ENCODE results near the gene BBS5.
A peak's percentile ranks its signal among the peaks of the same experiment; 100 is the strongest.
"Not testable (repeated sequence)": the region's sequence is repeated elsewhere in the genome, so short reads cannot be mapped to it uniquely, and the experiment has no call there.

The BBS5 gene

DNA sequence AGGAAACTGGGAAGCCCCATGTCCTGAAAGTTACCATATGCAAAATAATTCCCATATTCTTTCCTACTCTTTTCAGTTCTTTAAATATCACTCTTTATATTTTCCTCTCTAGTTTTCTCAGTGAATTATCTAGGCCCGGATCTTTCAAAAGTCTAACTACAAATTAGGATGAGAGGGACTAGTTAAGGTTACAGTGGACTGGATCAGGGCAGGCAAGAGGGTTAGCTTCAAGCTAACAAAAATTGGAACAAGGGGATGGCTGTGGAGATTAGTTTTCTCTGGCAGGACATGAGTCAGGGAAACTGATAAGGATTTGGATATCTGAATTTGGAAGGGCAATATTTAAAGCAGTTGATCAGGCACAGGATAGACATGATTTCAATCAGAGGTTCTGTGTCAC, 30.4 kb upstream of the BBS5 start:
- Histone ChIP-seq H3K4me1 (ENCODE audit: insufficient read depth, low read length, severe bottlenecking) (no peaks in the 10 kb centered on the region), H3K27ac (ENCODE audit: low read depth, low read length, poor library complexity, severe bottlenecking) (no peak overlapping the region), H2AFZ (ENCODE audit: low read length) (no peak overlapping the region), H3K27me3 (ENCODE audit: insufficient read depth, low read length) (no peaks in the 10 kb centered on the region), H3K4me2 (ENCODE audit: low read length) (no peak overlapping the region), H3K4me3 (ENCODE audit: low read depth, low read length, poor library complexity, severe bottlenecking) (no peak overlapping the region), H4K20me1 (ENCODE audit: insufficient read depth, low read length) (no peaks in the 10 kb centered on the region), H3K79me2 (ENCODE audit: insufficient read depth, low read length) (no peaks in the 10 kb centered on the region), H3K36me3 (ENCODE audit: insufficient read depth, low read length) (no peaks in the 10 kb centered on the region), H3F3A (ENCODE audit: insufficient read depth, low read length) (no peaks in the 10 kb centered on the region), H3K9me3 (ENCODE audit: low read length) (0 out of 2 replicates have a peak, but pooled peaks cover 2% of the 10 kb centered on the region), H3K9ac (ENCODE audit: low read length) (no peak overlapping the region), H3K9me2 (ENCODE audit: low read depth, low read length) (no peaks in the 10 kb centered on the region)
- no peak for TF ChIP-seq CTCF (IDR thresholded peaks at IDR 0.05; ENCODE audit: low read length)
- no peak for TF ChIP-seq EZH2 (IDR thresholded peaks at IDR 0.05; ENCODE audit: borderline replicate concordance, low read length)

DNA sequence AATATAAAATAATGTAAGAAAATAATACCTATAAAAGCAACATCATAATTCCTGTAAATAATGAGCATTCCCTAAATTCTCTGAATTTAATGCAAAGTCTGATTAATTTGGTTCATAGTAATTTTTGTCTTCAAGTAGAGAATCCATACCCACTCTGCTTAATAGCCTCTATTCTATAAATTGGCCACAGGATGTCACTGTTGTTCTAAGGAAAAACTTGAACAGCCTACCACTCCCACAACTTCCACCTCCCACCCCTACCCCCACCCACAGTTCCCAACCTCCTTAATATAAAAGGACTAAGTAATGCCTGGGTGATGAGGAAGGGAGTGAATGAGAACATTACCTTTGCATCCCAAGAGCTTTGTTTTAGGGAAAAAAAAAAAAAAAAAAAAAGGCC, 27.2 kb upstream of the BBS5 start:
- Histone ChIP-seq H3K9me3 (ENCODE audit: low read length) (no peaks in the 10 kb centered on the region), H3K27me3 (ENCODE audit: insufficient read depth, low read length) (no peaks in the 10 kb centered on the region), H3K79me2 (ENCODE audit: insufficient read depth, low read length) (no peaks in the 10 kb centered on the region), H2AFZ (ENCODE audit: low read length) (no peak overlapping the region), H3K4me2 (ENCODE audit: low read length) (no peak overlapping the region; the same call in 1 of the 2 replicates), H3K27ac (ENCODE audit: low read depth, low read length, poor library complexity, severe bottlenecking) (no peak overlapping the region), H3F3A (ENCODE audit: insufficient read depth, low read length) (no peaks in the 10 kb centered on the region), H4K20me1 (ENCODE audit: insufficient read depth, low read length) (no peaks in the 10 kb centered on the region), H3K36me3 (ENCODE audit: insufficient read depth, low read length) (no peaks in the 10 kb centered on the region), H3K4me1 (ENCODE audit: insufficient read depth, low read length, severe bottlenecking) (no peaks in the 10 kb centered on the region), H3K9ac (ENCODE audit: low read length) (no peak overlapping the region), H3K4me3 (ENCODE audit: low read depth, low read length, poor library complexity, severe bottlenecking) (no peak overlapping the region), H3K9me2 (ENCODE audit: low read depth, low read length) (no peaks in the 10 kb centered on the region)
- peak; percentile 46; the same call in 1 of the 2 replicates for TF ChIP-seq CTCF (IDR thresholded peaks at IDR 0.05; ENCODE audit: low read length)
- TF ChIP-seq EZH2 (IDR thresholded peaks at IDR 0.05; ENCODE audit: borderline replicate concordance, low read length), result no peak

GRCh38 chr2:169453044-169453443, 26.2 kb upstream of the BBS5 start:
- H3K9me3 ChIP-seq (ENCODE audit: low read length); H4K20me1 ChIP-seq (ENCODE audit: insufficient read depth, low read length); H3K79me2 ChIP-seq (ENCODE audit: insufficient read depth, low read length); H3K9me2 ChIP-seq (ENCODE audit: low read depth, low read length); H3K4me1 ChIP-seq (ENCODE audit: insufficient read depth, low read length, severe bottlenecking); H3K9ac ChIP-seq (ENCODE audit: low read length); H3F3A ChIP-seq (ENCODE audit: insufficient read depth, low read length); H3K27ac ChIP-seq (ENCODE audit: low read depth, low read length, poor library complexity, severe bottlenecking); H2AFZ ChIP-seq (ENCODE audit: low read length); H3K27me3 ChIP-seq (ENCODE audit: insufficient read depth, low read length); H3K36me3 ChIP-seq (ENCODE audit: insufficient read depth, low read length): not testable (repeated sequence)
- Histone ChIP-seq H3K4me3 (ENCODE audit: low read depth, low read length, poor library complexity, severe bottlenecking) (peak overlapping the region; percentile 51), H3K4me2 (ENCODE audit: low read length) (peak overlapping the region; percentile 49; the same call in 1 of the 2 replicates)

DNA sequence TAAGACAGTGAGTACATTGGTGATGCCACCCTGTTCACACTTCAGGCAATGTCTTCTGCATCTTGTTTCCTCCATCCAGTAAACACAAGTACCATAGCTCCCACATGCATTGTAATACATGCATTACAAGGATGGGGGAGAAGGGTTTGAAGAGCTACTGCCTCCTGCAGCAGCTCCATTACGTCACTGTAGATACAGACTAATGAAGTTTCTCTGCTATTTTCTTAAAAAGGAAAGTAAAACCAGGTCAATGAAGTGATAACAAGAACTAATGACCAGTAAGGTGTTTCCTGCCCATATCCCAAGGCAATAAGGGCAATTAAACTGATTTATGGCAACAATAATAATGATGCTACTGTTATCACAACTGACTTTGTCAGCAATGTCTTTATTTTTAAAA, 18.2 kb upstream of the BBS5 start:
- TF ChIP-seq CTCF (IDR thresholded peaks at IDR 0.05; ENCODE audit: low read length), result no peak
- TF ChIP-seq EZH2 (IDR thresholded peaks at IDR 0.05; ENCODE audit: borderline replicate concordance, low read length), result no peak
- no peaks in the 10 kb centered on the region for H3K4me1 ChIP-seq (ENCODE audit: insufficient read depth, low read length, severe bottlenecking)
- no peak overlapping the region for H3K27ac ChIP-seq (ENCODE audit: low read depth, low read length, poor library complexity, severe bottlenecking)
- no peaks in the 10 kb centered on the region for H3K27me3 ChIP-seq (ENCODE audit: insufficient read depth, low read length)
- no peak overlapping the region for H3K9ac ChIP-seq (ENCODE audit: low read length)
- H3K9me3 ChIP-seq (ENCODE audit: low read length), result no peaks in the 10 kb centered on the region
- H3K4me3 ChIP-seq (ENCODE audit: low read depth, low read length, poor library complexity, severe bottlenecking), result no peak overlapping the region
- H3F3A ChIP-seq (ENCODE audit: insufficient read depth, low read length), result peaks cover 5% of the 10 kb centered on the region; the same call in 1 of the 2 replicates
- H3K36me3 ChIP-seq (ENCODE audit: insufficient read depth, low read length), result no peaks in the 10 kb centered on the region
- H3K9me2 ChIP-seq (ENCODE audit: low read depth, low read length), result no peaks in the 10 kb centered on the region
- no peak overlapping the region for H2AFZ ChIP-seq (ENCODE audit: low read length)
- no peak overlapping the region for H3K4me2 ChIP-seq (ENCODE audit: low read length)
- H3K79me2 ChIP-seq (ENCODE audit: insufficient read depth, low read length), result no peaks in the 10 kb centered on the region
- H4K20me1 ChIP-seq (ENCODE audit: insufficient read depth, low read length), result no peaks in the 10 kb centered on the region

All from OCI-LY1 (cell line).